ENCODE results near the gene SGPL1. TPM values are rescaled to one million over a fixed set of nuclear protein-coding genes. Genes with fewer than 3 reads are reported as not detected.
"Not testable (repeated sequence)": the region's sequence is repeated elsewhere in the genome, so short reads cannot be mapped to it uniquely, and the experiment has no call there.

Gene SGPL1
- total RNA-seq, 1 experiment from 2014 or later: 22.5 TPM

DNA sequence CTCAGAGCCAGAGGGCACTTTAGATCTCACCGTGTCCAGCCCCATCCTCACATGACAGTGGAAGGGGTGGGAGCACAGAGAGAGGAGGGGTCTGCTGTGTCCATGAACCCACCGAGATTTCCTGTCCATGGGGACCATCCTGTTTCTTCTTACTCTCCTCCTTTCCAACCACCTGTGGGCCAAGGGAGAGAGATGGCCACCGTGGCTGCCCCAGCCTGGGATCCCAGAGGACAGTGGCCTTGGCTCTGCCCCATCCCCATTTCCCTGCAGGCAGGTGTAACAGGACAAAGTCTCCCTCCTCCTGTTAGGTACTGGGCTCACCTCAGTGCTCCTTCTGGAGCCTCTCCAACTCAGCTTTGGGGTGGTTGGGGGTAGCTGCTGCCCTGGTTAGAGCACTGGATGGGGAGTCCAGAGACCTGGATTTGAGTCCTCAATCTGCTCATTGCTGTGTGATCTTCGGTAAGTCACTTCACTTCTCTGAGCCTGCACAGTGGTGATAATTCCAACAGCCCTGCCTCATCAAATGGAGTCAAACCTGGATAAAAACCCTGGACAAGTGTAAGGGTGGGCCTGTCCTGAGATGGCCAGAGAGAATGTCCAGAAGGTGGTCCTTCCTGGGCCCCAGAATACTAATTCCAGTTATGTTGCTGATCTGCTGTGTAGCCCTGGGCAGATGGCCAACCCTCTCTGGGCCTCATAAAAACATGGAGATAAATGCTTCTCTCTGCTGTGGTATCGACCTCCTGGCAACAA lies 90.5 kb downstream of the SGPL1 start:
- no peak for DNase-seq (ENCODE audit: low read depth)

DNA sequence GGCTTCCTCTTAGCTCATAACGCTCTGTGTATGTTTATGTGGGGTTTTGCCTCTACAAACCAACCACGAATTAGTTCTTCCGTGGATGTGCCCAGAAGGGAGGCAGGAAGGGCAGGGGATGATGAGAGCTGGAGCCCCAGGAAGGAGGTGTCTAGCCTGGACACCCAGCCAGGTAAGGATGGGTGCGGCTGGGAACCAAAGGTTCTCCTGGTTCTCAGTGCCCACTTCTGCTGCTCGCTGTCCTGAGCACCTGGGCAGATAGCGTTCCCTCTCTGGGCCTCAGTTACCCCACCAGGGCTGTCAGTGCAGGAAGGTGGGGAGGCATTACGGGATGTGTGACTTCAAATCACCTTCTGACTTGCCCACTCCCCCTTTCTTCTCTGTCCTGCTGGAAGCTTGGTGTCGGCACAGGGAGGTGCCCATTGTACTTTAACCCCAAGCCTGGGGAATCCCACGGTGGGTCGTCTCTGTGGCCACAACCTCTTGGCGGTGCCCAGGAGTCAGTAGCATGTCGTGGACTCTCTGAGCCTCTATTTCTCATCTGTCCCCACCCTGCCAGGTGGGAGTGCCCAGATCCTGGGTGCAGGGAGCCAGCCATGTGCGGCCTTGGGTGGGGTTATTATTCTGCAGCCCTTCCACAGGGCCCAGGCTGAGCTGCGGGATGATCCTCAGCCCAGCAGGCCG lies 91.3 kb downstream of the SGPL1 start:
- no peak for DNase-seq (ENCODE audit: low read depth)

DNA sequence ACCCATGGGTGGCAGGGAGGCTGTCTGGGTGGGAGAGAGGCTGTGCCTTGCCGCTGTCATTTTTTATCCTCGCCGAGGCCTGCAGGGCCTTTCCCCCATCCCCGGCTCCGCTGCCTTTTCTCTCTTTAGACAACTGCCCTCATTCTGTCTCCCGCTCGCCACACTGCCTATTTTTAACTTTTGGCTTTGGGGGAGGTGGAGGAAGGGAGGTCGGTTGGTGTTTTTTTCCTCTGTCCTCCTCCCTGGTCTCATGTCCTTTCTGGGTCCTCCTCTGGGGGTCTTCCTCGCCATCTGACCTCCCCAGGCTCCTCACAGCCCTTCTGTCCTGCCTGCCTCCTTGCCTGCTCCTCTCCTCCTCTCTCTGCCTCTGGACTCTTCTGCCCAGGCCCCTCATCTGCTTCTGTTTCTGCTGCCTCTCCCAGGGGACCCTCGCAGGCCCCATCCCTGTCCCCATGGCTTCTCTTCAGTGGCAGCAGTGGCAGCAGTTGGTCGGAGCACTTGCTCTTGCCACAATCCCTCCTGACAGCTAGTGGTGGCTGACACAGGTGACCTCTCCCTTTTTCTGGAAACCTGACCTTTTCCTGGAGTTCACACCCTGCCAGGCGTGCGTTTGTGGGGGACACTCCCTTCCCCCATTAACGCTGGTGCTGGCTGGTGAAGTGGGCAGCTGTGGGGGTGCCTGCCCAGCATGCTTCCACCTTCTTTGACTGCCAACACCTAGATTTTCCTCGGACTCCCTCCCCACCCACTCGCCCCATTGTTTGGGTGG lies 92.1 kb downstream of the SGPL1 start:
- no peak for DNase-seq (ENCODE audit: low read depth)

DNA sequence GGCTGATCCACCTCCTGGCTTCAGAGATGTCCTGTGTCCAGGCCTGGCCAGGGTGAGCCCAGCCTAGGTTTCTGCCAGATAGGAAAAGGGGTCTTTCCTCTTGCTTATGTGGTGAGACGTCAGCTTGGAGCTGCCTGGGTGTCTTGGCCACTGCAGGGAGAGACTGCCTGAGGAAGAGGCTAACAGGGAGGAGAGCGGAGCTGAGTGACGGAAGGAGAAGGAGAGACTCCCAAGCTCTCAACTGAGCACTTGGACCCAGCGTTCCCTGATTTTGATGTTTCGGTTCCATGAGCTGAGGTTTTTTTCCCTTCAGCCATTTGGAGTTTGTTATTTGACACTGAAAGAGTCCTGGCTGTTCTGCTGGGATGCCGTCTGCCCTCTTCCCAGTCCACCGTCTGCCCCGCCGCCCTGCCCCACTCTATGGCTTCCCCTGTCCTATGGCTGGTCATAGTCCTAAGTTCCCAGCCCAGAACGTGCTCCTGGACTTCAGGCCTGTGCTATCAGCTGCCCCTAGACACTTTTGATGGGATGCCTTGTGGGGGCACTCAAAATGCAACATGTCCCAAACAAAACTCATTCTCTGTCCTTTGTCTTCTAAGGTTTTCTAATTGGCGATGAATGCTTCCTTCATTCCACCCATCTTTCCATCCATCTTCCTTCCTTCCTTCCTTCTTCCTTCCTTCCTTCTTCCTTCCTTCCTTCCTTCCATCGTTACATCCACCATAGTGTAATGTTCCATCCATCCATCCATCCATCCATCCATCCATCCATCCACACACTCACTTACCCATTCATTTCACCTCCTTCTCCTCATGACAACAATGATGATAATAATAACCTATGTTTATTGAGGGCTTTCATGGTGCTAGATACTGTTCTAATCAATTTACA lies 92.9 kb downstream of the SGPL1 start:
- DNase-seq (ENCODE audit: low read depth): no peak

DNA sequence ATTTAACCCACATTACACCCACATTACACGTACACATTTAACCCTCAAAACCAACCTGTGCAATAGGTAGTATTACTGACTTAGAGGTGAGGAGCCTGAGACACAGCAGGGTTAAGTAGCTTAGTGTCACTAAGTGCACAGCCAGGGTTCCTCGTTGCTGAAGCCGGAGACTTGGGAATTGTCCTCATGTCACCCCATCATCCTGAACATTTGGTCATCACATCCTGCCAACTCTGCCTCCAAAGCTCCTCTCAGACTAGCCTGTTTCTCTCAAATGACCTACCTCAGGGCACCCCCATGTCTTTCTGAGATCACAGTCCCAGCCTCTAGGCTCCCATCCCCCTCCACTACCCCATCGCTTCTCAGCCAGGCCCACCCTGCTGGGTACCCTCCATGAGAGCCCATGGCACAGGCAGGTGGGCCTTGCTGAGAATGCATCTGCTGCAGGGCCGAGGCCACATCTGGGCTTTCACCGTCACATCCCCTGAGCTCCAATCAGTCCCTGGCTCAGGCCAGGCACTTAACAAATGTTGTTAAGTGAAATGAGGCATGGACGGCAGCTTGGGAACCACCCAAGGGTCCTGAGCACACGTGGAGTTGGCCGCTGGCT lies 93.7 kb downstream of the SGPL1 start:
- DNase-seq (ENCODE audit: low read depth): no peak

DNA sequence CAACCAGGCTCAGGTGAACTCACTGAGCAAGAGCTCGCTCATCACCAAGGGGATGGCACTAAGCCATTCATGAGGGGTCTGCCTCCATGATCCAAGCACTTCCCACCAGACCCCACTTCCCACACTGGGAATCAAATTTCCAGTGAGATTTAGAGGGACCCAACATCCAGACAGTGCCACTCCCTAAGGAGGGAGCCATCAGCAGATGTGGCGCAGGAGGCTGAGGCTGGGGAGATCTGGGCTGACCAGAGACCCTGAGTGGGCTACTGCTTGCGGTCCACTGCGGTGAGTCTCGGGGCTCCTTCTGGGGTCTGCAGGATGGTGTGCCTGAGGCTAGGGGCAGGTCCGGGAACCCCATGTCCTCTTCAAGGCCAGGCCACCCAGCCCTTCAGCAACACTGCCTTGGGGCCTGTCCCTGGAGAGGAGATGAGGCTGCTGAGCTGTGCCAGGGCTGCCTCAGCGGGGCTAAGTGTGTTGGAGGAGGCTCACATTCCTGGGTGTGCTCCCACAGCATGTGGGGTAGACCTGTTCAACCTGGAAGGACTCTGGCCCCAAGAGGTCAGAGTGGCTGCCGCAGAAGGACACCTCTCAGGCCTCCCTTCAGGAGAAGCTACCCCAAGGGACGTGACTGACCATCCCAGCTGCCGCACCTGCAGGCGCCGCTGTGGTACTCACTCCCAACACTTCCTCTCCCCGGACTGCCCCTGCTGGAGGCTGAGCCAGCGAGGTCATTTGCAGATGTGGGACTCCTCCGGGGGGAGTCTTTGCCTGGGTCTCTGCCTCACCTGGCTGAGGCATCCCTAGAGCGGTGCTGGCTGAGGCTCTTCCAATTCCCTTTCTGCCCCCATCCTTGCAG lies 95.0 kb downstream of the SGPL1 start:
- no peak for DNase-seq (ENCODE audit: low read depth)

DNA sequence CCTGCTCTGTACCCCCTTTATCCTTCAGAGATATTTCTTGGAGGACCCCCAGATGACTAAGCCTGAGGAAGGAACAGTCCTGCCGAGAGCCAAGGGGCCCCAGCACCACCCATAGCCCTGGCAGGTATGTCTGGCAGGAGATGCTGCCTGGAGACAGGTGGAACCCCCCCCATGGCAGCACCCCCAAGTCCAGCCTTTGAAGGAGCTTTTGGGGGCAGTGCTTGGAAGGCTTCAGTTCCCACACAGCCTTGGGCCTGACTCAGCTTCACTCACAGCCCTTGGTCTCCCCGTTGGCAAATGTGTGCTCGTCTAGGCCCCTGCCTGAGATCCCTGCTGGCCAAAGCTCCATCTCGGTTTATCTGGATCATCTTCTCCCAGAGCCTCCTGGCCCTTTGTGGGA lies 95.6 kb downstream of the SGPL1 start:
- DNase-seq (ENCODE audit: low read depth): no peak

DNA sequence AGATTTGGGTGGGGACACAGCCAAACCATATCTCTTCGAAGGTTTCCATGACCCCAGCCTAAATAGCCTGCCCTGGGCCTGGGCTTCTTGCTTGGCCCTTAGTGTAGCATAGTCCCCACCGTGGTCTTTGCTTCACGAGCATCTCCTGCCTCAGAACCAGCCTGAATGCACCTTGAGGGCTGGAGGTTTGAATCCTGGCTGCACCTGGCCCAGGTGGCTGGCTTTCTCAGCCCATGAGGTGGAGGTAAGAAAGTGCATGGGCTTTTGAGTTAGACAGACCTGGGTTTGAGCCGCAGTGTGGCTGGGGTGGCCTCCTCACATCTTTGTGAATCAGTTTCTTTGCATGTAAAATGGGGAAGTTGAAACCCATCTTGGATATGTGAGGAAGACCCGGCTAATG lies 96.8 kb downstream of the SGPL1 start:
- no peak for DNase-seq (ENCODE audit: low read depth)

DNA sequence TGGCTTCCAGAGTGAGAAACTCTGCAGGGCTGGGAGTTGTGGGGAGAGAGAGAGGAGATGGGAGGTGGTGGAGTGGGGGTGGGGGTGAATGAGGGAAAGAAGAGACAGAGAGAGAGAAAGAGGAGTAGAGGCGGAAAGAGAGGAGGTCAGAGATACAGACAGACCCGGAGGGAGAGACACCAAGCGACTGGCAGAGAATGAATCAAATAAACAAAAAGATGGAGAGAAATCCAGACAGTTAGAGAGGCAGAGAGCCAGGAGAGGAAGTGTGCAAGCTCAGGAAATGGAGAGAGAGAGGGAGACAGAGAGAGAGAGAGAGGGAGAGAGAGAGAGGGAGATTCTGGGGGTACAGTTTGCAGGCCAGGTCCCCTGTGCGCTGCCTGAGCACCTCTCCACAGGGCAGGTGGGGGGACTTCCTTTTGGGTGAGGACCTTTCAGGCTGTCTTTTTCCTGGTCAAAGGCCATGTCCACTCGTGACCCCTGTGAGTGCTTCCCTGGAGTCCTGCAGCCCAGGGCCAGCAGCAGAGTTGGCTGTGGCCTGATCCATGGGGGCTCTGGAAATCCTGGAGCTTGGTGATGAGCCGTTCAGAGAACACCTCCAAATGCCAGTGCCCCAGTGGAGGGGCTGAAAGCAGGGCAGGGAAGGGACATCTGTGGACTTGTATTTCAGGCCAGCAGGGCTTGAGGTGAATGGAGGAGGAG lies 97.6 kb downstream of the SGPL1 start:
- no peak for DNase-seq (ENCODE audit: low read depth)

DNA sequence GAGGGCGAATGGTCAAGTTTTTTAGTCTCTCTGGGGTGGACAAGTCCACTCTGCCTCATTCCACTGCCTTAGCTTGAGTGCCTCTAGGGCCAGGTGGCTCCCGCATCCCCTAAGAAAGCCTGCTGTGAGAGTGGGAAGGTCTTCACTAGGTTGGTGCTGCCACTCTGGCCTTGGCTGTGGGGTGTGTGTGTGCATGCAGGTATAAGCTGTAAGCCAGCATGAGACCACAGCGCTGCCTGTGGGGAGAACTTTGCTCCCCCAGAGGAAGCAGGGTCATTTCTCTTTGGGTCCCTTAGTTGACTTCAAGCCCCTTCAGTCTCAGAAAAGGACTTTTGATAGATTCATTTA lies 98.1 kb downstream of the SGPL1 start:
- no peak for DNase-seq (ENCODE audit: low read depth)

DNA sequence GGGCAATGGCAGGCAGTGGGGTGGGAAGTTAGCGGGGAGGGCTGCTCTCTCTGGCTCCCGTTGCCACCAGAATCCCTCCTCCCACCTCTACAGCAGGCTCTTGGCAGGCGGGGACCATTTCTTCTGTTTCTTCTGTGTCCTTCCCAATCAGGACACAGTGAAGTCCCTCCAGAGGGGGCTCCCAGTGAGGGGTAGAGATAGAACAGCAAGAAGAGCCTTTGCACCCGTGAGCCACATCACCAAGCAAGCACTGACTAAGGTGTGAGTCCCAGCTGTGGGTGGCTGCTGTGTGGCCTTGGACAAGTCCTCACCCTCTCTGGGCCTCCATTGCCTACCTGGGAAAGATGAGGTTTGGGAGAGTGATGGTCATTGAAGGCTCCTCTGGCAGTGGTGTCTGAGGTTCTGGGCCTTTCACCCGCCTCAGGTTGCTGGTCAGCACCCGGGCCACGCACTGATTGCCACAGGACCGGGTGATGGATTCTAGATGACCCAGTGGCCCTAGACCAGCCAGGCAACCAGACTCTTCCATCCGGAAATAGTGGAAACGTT lies 98.6 kb downstream of the SGPL1 start:
- no peak for DNase-seq (ENCODE audit: low read depth)

DNA sequence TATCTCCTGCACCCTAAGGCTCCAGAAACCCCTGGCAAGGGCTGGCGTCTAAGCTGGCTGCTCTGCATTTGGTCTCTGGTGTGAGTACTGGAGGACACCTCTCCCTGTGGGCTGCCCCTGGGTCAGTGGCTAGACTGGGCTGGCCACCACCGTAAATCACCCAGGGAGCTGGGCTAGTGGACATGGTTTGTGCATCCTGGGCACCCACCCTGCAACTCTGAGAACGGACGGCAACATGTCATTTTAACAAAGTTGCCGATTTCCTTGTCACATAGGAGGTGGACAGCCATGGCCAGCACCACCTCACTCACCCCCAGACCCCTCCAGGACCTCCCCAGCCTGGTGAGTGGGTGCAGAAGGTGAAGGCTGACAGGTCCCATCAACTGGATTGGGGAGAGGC lies 99.5 kb downstream of the SGPL1 start:
- DNase-seq (ENCODE audit: low read depth): no peak

DNA sequence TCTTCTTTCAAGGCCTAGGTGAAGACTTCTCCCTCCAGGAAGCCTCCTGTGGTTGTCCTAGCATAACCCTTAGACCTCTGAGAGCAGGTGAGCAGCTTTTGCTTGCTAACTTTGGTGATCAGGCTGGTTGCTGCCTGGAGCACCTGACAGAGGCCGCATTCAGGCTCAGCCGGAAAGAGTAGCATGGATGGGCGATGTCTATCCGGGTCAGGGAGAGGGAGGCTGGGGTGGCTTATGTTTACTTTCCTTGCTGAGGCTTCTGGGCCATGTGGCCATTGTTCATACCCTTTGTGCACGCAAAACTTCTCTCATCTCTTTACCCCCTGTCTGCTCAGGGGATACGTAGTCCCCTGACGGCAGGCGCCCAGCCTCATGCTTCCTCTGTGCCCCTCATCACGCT lies 100.1 kb downstream of the SGPL1 start:
- DNase-seq (ENCODE audit: low read depth): no peak

DNA sequence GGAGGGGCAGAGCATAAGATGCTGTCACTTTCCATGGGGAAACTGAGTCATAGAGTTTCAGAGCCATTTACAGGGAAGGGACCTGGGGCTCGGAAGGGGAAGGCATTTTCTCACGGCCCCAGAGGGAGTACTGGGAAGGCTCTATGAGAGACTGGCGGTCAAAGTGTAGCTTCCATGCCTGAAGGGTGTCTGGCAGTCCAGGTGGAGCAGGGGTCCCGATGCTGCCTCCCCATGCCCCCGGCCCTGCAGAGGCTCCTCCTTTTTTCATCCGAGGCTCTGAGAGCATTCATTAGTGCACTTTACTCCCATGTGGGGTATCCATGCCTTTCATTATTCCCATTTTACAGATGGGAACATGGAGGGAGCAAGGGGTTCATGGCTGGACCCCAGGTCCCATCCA lies 100.5 kb downstream of the SGPL1 start:
- DNase-seq (ENCODE audit: low read depth): no peak

DNA sequence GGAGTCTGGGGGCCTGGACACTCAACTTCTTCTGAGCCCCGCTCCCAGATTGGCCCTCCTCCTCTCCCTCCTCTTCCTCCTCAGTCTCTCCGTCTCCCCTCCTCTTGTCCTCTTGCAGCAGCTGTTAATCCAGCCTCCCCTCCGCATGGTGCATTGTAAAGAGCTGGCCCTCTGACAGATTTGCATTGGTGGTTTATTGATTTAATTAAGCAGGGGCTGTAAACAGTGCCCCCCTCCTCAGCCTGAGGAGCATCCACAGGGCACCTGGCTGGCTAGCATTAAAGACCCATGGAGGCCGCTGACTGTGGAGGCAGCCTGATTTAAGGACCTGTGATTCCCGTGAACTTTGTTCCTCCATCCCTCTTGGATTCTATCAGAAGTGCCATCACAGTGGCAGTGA lies 101.5 kb downstream of the SGPL1 start:
- no peak for DNase-seq (ENCODE audit: low read depth)

DNA sequence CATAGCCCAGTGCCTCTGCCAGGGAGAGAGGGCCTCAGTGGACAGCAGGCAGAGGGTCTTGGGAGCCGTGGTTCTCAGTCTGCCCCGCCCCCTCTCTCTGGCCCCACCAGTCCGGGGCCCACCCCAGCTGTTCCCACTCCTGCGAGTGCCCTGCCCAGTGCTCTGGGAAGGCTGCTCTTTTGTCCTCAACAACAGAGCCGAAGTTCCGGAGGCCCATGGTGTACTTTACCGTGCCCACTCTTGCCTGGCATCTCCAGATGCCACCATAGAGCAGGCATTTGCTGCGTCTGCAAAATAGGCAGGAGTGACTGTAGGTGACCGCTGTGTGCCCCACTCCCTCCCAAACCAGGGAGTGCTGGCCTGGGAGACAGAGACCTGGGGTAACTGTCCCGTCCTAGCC lies 101.9 kb downstream of the SGPL1 start:
- DNase-seq (ENCODE audit: low read depth): no peak

DNA sequence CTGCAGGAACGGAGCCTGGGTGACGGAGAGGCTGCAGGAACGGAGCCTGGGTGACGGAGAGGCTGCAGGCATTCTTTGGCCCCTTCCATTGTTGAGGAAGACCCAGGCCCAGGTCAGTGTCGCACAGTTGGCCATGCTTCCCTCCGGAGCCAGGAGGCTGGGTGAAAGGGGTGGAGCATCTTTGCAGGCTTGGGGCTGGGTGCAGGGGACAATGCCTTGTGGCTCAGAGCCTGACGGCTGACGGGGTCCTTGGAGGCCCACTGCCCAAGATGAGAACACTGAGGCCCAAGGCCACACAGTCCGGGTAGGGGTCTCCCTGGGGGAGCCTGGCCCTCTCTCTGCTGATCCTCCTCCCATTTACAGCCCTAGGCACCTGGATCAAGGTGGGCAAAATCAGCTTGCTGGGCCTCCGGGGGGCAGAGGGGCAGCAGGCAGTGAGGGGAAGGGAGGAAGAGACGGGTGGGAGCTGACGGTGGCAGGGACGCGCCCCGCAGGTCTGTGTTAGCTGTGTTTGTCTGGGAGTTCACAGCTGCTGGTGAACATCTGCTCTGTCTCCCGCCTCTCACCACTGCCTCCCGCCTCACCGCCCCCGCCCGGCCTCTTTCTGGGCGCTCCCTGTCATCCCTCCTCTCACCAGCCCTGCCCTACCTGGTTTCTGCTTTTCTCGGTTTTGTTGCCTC lies 103.2 kb downstream of the SGPL1 start:
- DNase-seq (ENCODE audit: low read depth): no peak

DNA sequence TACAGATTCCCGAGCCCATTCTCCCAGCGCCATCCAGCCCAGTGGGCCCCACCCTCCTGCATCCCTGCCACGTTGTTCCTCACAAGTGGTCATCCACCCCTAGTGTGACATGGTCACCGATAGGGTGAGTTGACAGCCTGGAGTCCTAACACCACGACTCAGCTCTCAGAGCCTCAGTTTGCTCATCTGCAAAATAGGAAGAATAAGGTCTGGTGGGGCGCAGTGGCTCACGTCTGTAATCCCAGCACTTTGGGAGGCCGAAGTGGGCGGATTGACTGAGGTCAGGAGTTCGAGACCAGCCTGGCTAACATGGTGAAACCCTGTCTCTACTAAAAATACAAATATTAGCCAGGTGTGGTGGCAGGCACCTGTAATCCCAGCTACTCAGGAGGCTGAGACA lies 104.2 kb downstream of the SGPL1 start:
- DNase-seq (ENCODE audit: low read depth): not testable (repeated sequence)

DNA sequence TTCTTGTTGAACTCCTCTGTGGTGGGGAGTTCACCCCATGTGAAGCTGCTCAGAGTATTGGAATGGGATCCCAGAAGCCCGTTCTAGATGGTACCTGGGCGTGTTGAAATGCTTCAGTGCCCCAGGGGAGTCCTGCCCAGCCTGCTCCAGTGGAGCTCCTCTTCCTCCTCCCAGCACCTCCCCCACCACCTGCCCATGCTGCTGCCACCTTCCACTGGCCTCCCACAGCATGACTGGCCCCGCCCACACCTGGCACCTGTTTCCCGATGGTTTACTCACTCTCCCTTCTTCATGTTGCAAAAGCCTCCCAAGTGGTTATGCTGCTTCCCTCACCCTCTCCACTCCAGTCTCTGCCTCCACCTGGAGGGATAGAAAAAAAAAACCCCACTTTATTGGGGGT lies 104.8 kb downstream of the SGPL1 start:
- DNase-seq (ENCODE audit: low read depth): no peak

Data from Daoy (cell line).